ENCODE results near the gene RAB27A. TPM values are rescaled to one million over a fixed set of nuclear protein-coding genes. Genes with fewer than 3 reads are reported as not detected.
"Not testable (repeated sequence)": the region's sequence is repeated elsewhere in the genome, so short reads cannot be mapped to it uniquely, and the experiment has no call there.

The RAB27A gene
- total RNA-seq, 1 donor from 2014 or later, result 19.4 TPM

- peaks cover 9% of the 10 kb centered on the region for H3K36me3 Mint-ChIP-seq (ENCODE audit: low read depth, unreplicated experiment)
- no peak overlapping the region for H3K27ac Mint-ChIP-seq (ENCODE audit: unreplicated experiment)
- no peak overlapping the region for H3K4me3 Mint-ChIP-seq (ENCODE audit: unreplicated experiment)
- TF ChIP-seq CTCF (IDR thresholded peaks at IDR 0.05; ENCODE audit: unreplicated experiment), result no peak
- peaks cover 2% of the 10 kb centered on the region for H3K27me3 Mint-ChIP-seq (ENCODE audit: unreplicated experiment)
- peaks cover 5% of the 10 kb centered on the region for H3K4me1 Mint-ChIP-seq (ENCODE audit: unreplicated experiment)
- peaks cover 4% of the 10 kb centered on the region for H3K9me3 Mint-ChIP-seq (ENCODE audit: unreplicated experiment)
- DNase-seq (ENCODE audit: low spot score), result no peak
Measured at GRCh38 chr15:55255714-55256113, 33.9 kb downstream of the RAB27A start.

- no peak for TF ChIP-seq CTCF (IDR thresholded peaks at IDR 0.05; ENCODE audit: unreplicated experiment)
- Mint-ChIP-seq H3K36me3 (ENCODE audit: low read depth, unreplicated experiment) (peaks cover 9% of the 10 kb centered on the region), H3K27me3 (ENCODE audit: unreplicated experiment) (peaks cover 2% of the 10 kb centered on the region)
Measured at GRCh38 chr15:55254916-55255679, 34.5 kb downstream of the RAB27A start.

GRCh38 chr15:55253580-55253979 is 36.0 kb downstream of the RAB27A start:
- no peak for TF ChIP-seq CTCF (IDR thresholded peaks at IDR 0.05; ENCODE audit: unreplicated experiment)
- Mint-ChIP-seq H3K36me3 (ENCODE audit: low read depth, unreplicated experiment) (peaks cover 9% of the 10 kb centered on the region), H3K4me3 (ENCODE audit: unreplicated experiment) (no peak overlapping the region), H3K27me3 (ENCODE audit: unreplicated experiment) (peaks cover 2% of the 10 kb centered on the region), H3K9me3 (ENCODE audit: unreplicated experiment) (peaks cover 4% of the 10 kb centered on the region), H3K4me1 (ENCODE audit: unreplicated experiment) (peaks cover 5% of the 10 kb centered on the region), H3K27ac (ENCODE audit: unreplicated experiment) (no peak overlapping the region)
- DNase-seq (ENCODE audit: low spot score), result no peak

More at GRCh38 chr15:55254916-55255679, 34.5 kb downstream of the RAB27A start:
- Mint-ChIP-seq H3K4me3 (ENCODE audit: unreplicated experiment) (no peak overlapping the region), H3K9me3 (ENCODE audit: unreplicated experiment) (peaks cover 4% of the 10 kb centered on the region), H3K27ac (ENCODE audit: unreplicated experiment) (no peak overlapping the region), H3K4me1 (ENCODE audit: unreplicated experiment) (peaks cover 5% of the 10 kb centered on the region)
- no peak for DNase-seq (ENCODE audit: low spot score)

- not testable (repeated sequence) for H3K27me3 Mint-ChIP-seq (ENCODE audit: unreplicated experiment); H3K4me3 Mint-ChIP-seq (ENCODE audit: unreplicated experiment); H3K36me3 Mint-ChIP-seq (ENCODE audit: low read depth, unreplicated experiment); H3K9me3 Mint-ChIP-seq (ENCODE audit: unreplicated experiment); H3K27ac Mint-ChIP-seq (ENCODE audit: unreplicated experiment); DNase-seq (ENCODE audit: low spot score)
- peaks cover 15% of the 10 kb centered on the region for H3K4me1 Mint-ChIP-seq (ENCODE audit: unreplicated experiment)
Measured at GRCh38 chr15:55252201-55252600, 37.4 kb downstream of the RAB27A start.

GRCh38 chr15:55250941-55251340 is 38.7 kb downstream of the RAB27A start:
- no peak for DNase-seq (ENCODE audit: low spot score)
- peaks cover 1% of the 10 kb centered on the region for H3K27me3 Mint-ChIP-seq (ENCODE audit: unreplicated experiment)
- H3K36me3 Mint-ChIP-seq (ENCODE audit: low read depth, unreplicated experiment), result no peaks in the 10 kb centered on the region
- no peak overlapping the region for H3K4me3 Mint-ChIP-seq (ENCODE audit: unreplicated experiment)
- H3K4me1 Mint-ChIP-seq (ENCODE audit: unreplicated experiment), result peaks cover 16% of the 10 kb centered on the region
- TF ChIP-seq CTCF (IDR thresholded peaks at IDR 0.05; ENCODE audit: unreplicated experiment), result no peak
- no peak overlapping the region for H3K27ac Mint-ChIP-seq (ENCODE audit: unreplicated experiment)
- no peaks in the 10 kb centered on the region for H3K9me3 Mint-ChIP-seq (ENCODE audit: unreplicated experiment)
